Measurements from ENCODE around the gene TMEM179.

GRCh38 chr14:104549536-104550339 is 54.8 kb downstream of the TMEM179 start:
- TF ChIP-seq, protein P1, sequence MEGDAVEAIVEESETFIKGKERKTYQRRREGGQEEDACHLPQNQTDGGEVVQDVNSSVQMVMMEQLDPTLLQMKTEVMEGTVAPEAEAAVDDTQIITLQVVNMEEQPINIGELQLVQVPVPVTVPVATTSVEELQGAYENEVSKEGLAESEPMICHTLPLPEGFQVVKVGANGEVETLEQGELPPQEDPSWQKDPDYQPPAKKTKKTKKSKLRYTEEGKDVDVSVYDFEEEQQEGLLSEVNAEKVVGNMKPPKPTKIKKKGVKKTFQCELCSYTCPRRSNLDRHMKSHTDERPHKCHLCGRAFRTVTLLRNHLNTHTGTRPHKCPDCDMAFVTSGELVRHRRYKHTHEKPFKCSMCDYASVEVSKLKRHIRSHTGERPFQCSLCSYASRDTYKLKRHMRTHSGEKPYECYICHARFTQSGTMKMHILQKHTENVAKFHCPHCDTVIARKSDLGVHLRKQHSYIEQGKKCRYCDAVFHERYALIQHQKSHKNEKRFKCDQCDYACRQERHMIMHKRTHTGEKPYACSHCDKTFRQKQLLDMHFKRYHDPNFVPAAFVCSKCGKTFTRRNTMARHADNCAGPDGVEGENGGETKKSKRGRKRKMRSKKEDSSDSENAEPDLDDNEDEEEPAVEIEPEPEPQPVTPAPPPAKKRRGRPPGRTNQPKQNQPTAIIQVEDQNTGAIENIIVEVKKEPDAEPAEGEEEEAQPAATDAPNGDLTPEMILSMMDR (IDR thresholded peaks at IDR 0.05) = no peak
- TF ChIP-seq POLR2A (IDR thresholded peaks at IDR 0.05) (no peak), POLR2AphosphoS5 (IDR thresholded peaks at IDR 0.05) (no peak)

Measured in upper lobe of left lung (tissue), 4 donors.